A549 (cell line): ENCODE results near the gene PIAS4. TPM values are rescaled to one million over a fixed set of nuclear protein-coding genes. Genes with fewer than 3 reads are reported as not detected.
"Not testable (repeated sequence)": the region's sequence is repeated elsewhere in the genome, so short reads cannot be mapped to it uniquely, and the experiment has no call there.

Source experiments
- ATAC-seq, 2 experiments: fragments of 200-7000 bp in 1 of 2; fragments of >200 bp in 1 of 2; cut with Nextera tagmentation in 1 of 2; cut with Tn5 transposase in 1 of 2; 3 replicates each; pipeline versions ENCODE4 v1.8.0 to v1.9.1; 2018 to 2020; ENCODE audit warnings: mild to moderate bottlenecking in 1 of 2, moderate library complexity in 1 of 2
- CTCF ChIA-PET: fragments of 300-600 bp; sonication (Branson Sonifier 250); formaldehyde crosslinking; extraction: SDS; loops from one replicate; lab custom pipeline; 2021; ENCODE audit warnings: antibody characterized with exemption, inconsistent platforms; lab: Yijun Ruan, JAX
- POLR2A ChIA-PET: fragments of 350-600 bp; formaldehyde crosslinking; extraction: SDS; loops from one replicate; lab custom pipeline; 2021; ENCODE audit warnings: antibody characterized with exemption, inconsistent platforms; lab: Yijun Ruan, JAX
- DNase-seq, 2 experiments: peaks; one replicate each; pipeline versions ENCODE4 v3.0.0 to v3.0.0-alpha.2; 2011 to 2016; ENCODE audit warnings: low read depth in 1 of 2, low spot score in 1 of 2
- FAIRE-seq: peaks from 2 replicates; lab custom pipeline; 2011; peaks lifted over from hg19 to GRCh38; lab: Jason Lieb, UNC
- H3K27ac ChIP-seq, 2 experiments: fragments of >200 bp; sonication (Bioruptor Twin); formaldehyde crosslinking; 3 replicates each; pipeline ENCODE4 v1.5.1; 2016 to 2017
- H3K4me1 ChIP-seq: fragments of >200 bp; sonication (Bioruptor Twin); formaldehyde crosslinking; 3 replicates; pipeline ENCODE4 v1.6.1; 2016
- H3K4me2 ChIP-seq: fragments of >200 bp; sonication (Bioruptor Twin); formaldehyde crosslinking; 3 replicates; pipeline ENCODE4 v1.6.1; 2016
- H3K4me3 ChIP-seq: fragments of >200 bp; sonication (Bioruptor Twin); formaldehyde crosslinking; 3 replicates; pipeline ENCODE4 v1.5.1; 2016
- H3K9me3 ChIP-seq: fragments of >200 bp; sonication (Bioruptor Twin); formaldehyde crosslinking; 3 replicates; pipeline ENCODE4 v1.6.1; 2016
- EHF ChIP-seq: fragments of 250-450 bp; sonication (Bioruptor Pico); IDR thresholded peaks from 2 replicates; pipeline ENCODE4 v1.5.0; 2020; ENCODE audit warnings: mild to moderate bottlenecking
- FOSB ChIP-seq: fragments of 250-450 bp; sonication (Bioruptor Pico); IDR thresholded peaks from 2 replicates; pipeline ENCODE4 v1.5.0; 2020; ENCODE audit warnings: mild to moderate bottlenecking, moderate library complexity
- FOSL2 ChIP-seq, 2 experiments: fragments of 450-650 bp in 1 of 2; fragments of >200 bp in 1 of 2; sonication (Bioruptor Twin) in 1 of 2; formaldehyde crosslinking; IDR thresholded peaks; 2 replicates each; pipeline versions ENCODE4 v1.5.0 to v1.6.1; 2016 to 2020; ENCODE audit warnings: mild to moderate bottlenecking in 1 of 2, moderate library complexity in 1 of 2
- GATA3 ChIP-seq: IDR thresholded peaks from 2 replicates; pipeline ENCODE4 v1.6.1; 2012; ENCODE audit warnings: borderline replicate concordance
- HDAC2 ChIP-seq: fragments of 200-600 bp; sonication (generic); IDR thresholded peaks from 2 replicates; pipeline ENCODE4 v1.6.1; 2016
- HOXB13 ChIP-seq: fragments of 250-450 bp; sonication (Bioruptor Pico); IDR thresholded peaks from 2 replicates; pipeline ENCODE4 v1.5.0; 2020; ENCODE audit warnings: low read depth, mild to moderate bottlenecking, moderate library complexity
- HOXB5 ChIP-seq: fragments of 250-450 bp; sonication (Bioruptor Pico); IDR thresholded peaks from 2 replicates; pipeline ENCODE4 v1.5.0; 2020; ENCODE audit warnings: mild to moderate bottlenecking, moderate library complexity
- JUN ChIP-seq, 2 experiments: fragments of >200 bp; sonication (Bioruptor Twin); formaldehyde crosslinking; IDR thresholded peaks; 2 replicates in 1 of 2; 3 replicates in 1 of 2; pipeline ENCODE4 v1.6.1; 2016 to 2017
- KDM5A ChIP-seq: fragments of 200-600 bp; sonication (generic); IDR thresholded peaks from 2 replicates; pipeline ENCODE4 v1.6.1; 2016; ENCODE audit warnings: antibody characterized with exemption, mild to moderate bottlenecking
- MAFK ChIP-seq: fragments of 450-650 bp; IDR thresholded peaks from 2 replicates; pipeline ENCODE4 v1.6.1; 2014; ENCODE audit not compliant: partially characterized antibody
- NPAS2 ChIP-seq: fragments of 250-450 bp; sonication (Bioruptor Pico); IDR thresholded peaks from 2 replicates; pipeline ENCODE4 v1.8.0; 2022; ENCODE audit warnings: mild to moderate bottlenecking, moderate library complexity, borderline replicate concordance
- POLR2A ChIP-seq: IDR thresholded peaks from 2 replicates; pipeline ENCODE4 v1.6.1; 2012; ENCODE audit warnings: mild to moderate bottlenecking, low read length
- RARB ChIP-seq: fragments of 250-450 bp; sonication (Bioruptor Pico); IDR thresholded peaks from 2 replicates; pipeline ENCODE4 v1.8.0; 2021; ENCODE audit warnings: mild to moderate bottlenecking, moderate library complexity
- RCOR1 ChIP-seq: fragments of 150-350 bp; IDR thresholded peaks from 2 replicates; pipeline ENCODE4 v1.6.1; 2014; ENCODE audit warnings: antibody characterized with exemption, low read length, low read depth
- SREBF2 ChIP-seq: fragments of 450-650 bp; IDR thresholded peaks from 2 replicates; pipeline ENCODE4 v1.6.1; 2014; ENCODE audit warnings: mild to moderate bottlenecking, moderate library complexity
- ZFP36 ChIP-seq: fragments of 450-650 bp; IDR thresholded peaks from 2 replicates; pipeline ENCODE4 v1.6.1; 2014; ENCODE audit warnings: borderline replicate concordance; ENCODE audit not compliant: partially characterized antibody
- WGBS: methylation state at CpG from one replicate; pipeline ENCODE4 v1.1.6; 2017; ENCODE audit errors: missing lambda C conversion rate; 5-methylcytosine and 5-hydroxymethylcytosine counted together
- polyA plus RNA-seq, 4 experiments: library from polyadenylated mRNA; depleted of rRNA in 3 of 4; stranded (reverse); fragments of >200 nt; fragmentation: RNase III in 1 of 4; extraction: RNeasy Plus Mini Kit Qiagen cat#74134 plus additional on column Dnase treatment in 1 of 4; gene quantifications; 2 replicates in 3 of 4; 3 replicates in 1 of 4; pipeline ENCODE4 v1.2.3, GENCODE V29; 2011 to 2017
- TF ChIP-seq, protein P1 (sequence below): IDR thresholded peaks from 2 replicates; pipeline ENCODE4 v1.6.1; 2012
- TF ChIP-seq, protein P2 (sequence below): fragments of 450-650 bp; IDR thresholded peaks from 2 replicates; pipeline ENCODE4 v1.6.1; 2014; ENCODE audit warnings: antibody characterized with exemption
- TF ChIP-seq, protein P3 (sequence below): IDR thresholded peaks from 2 replicates; pipeline ENCODE4 v1.6.1; 2012; ENCODE audit warnings: low read depth, borderline replicate concordance
- TF ChIP-seq, protein P4 (sequence below): fragments of >200 bp; sonication (Bioruptor Twin); formaldehyde crosslinking; IDR thresholded peaks from 3 replicates; pipeline ENCODE4 v1.5.1; 2016
- TF ChIP-seq, protein P5 (sequence below): fragments of 250-450 bp; sonication (Bioruptor Pico); IDR thresholded peaks from 2 replicates; pipeline ENCODE4 v1.5.0; 2020; ENCODE audit warnings: low read depth, mild to moderate bottlenecking, moderate library complexity

PIAS4 gene
- polyA plus RNA-seq, 2 of the 4 experiments (the other 2 are of a cell fraction): 5.2 to 12.8 TPM

DNA sequence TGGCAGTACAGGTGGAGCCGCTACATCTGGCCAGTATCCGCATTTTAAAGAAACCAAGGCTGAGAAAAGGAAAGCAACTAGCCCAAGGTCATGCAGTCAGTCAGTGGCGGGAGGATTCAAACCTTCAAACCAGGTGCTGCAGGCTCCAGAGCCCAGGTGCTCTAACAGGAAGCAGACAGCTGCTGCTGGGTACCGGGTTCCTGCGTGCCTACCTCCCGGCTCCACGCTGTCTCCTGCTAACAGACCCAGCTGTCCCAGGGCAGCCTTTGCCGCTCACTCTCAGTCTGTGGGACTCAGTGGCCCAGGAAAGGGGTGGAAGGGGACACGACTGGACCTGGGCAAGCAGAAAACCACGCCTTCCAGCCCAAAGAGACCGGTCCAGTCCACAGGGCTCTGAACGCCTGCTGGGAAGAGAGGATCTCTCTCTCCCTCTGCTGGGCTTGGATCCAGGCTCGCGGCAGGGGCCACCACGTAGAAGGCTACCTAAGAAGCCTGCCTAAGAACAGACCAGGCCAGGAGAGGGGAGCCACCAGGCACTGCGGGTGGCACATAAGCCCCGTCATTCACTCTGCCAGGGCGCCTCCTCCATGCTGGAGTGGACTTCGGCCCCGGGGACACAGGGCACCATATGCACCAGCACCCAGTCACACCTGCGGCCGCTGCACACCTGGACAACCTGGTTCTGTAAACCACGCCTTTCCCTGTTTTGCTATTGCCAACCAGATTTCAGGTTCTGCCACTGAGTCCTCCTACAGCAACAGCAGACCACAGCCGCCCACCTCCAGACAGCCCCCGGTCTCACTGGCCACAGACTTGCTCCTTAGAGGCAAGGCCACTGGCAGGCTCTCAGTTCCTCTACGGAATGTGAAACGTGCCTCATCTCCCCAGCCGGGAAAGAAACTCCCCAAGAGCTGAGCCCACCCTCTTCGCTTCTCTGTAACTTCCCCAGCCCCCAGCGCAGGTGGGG is 41.2 kb upstream of the PIAS4 start:
- TF ChIP-seq, protein P1, sequence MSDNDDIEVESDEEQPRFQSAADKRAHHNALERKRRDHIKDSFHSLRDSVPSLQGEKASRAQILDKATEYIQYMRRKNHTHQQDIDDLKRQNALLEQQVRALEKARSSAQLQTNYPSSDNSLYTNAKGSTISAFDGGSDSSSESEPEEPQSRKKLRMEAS: no peak
- no peak for TF ChIP-seq HOXB13 (CRISPR knock-in tag)
- TF ChIP-seq, protein P2, sequence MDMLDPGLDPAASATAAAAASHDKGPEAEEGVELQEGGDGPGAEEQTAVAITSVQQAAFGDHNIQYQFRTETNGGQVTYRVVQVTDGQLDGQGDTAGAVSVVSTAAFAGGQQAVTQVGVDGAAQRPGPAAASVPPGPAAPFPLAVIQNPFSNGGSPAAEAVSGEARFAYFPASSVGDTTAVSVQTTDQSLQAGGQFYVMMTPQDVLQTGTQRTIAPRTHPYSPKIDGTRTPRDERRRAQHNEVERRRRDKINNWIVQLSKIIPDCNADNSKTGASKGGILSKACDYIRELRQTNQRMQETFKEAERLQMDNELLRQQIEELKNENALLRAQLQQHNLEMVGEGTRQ: no peak
- no peak for TF ChIP-seq FOSL2 (IDR thresholded peaks at IDR 0.05)
- no peak for TF ChIP-seq FOSL2 (CRISPR knock-in tag; IDR thresholded peaks at IDR 0.05)
- no peak for TF ChIP-seq POLR2A
- no peak for TF ChIP-seq FOSB (CRISPR knock-in tag)
- TF ChIP-seq, protein P3, sequence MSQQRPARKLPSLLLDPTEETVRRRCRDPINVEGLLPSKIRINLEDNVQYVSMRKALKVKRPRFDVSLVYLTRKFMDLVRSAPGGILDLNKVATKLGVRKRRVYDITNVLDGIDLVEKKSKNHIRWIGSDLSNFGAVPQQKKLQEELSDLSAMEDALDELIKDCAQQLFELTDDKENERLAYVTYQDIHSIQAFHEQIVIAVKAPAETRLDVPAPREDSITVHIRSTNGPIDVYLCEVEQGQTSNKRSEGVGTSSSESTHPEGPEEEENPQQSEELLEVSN: no peak
- TF ChIP-seq RCOR1: no peak
- TF ChIP-seq, protein P4, sequence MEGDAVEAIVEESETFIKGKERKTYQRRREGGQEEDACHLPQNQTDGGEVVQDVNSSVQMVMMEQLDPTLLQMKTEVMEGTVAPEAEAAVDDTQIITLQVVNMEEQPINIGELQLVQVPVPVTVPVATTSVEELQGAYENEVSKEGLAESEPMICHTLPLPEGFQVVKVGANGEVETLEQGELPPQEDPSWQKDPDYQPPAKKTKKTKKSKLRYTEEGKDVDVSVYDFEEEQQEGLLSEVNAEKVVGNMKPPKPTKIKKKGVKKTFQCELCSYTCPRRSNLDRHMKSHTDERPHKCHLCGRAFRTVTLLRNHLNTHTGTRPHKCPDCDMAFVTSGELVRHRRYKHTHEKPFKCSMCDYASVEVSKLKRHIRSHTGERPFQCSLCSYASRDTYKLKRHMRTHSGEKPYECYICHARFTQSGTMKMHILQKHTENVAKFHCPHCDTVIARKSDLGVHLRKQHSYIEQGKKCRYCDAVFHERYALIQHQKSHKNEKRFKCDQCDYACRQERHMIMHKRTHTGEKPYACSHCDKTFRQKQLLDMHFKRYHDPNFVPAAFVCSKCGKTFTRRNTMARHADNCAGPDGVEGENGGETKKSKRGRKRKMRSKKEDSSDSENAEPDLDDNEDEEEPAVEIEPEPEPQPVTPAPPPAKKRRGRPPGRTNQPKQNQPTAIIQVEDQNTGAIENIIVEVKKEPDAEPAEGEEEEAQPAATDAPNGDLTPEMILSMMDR: no peak
- TF ChIP-seq MAFK: no peak
- TF ChIP-seq HDAC2: no peak
- TF ChIP-seq SREBF2: no peak
- no peak for TF ChIP-seq NPAS2
- 96% methylated on average over 17 of the region's 30 CpGs for WGBS
- Histone ChIP-seq H3K27ac (peak overlapping the region in 1 of 2 experiments; percentile 28; a peak in 1 of 6 replicates), H3K4me1 (peaks cover 23% of the 10 kb centered on the region), H3K4me2 (no peak overlapping the region), H3K4me3 (no peak overlapping the region), H3K9me3 (no peaks in the 10 kb centered on the region)
- ChIA-PET POLR2A (no interaction called here), CTCF (interaction anchor here (0.9 to 1.5 kb wide), 3 partner anchors 19 to 145 kb away, joined by 3 to 5 read pairs (median 3); partner anchors contain the start of gene EEF2)
- DNase-seq (no peak), FAIRE-seq (no peak), ATAC-seq (no peak)

DNA sequence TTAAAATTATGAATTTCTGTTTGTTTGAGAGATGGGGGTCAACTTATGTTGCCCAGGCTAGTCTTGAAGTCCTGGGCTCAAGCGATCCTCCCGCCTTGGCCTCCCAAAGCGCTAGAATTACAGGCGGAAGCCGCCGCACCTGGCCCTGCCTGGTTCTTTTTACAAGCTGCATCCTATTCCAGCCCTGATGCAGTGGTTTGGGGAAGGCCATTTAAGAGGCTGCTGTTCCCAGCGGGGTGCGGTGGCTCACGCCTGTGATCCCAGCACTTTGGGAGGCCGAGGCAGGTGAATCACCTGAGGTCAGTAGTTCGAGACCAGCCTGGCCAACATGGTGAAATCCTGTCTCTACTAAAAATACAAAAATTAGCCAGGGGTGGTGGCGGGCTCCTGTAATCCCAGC is 39.6 kb upstream of the PIAS4 start:
- not testable (repeated sequence) for DNase-seq, ATAC-seq, FAIRE-seq, H3K9me3 ChIP-seq
- Histone ChIP-seq H3K4me2 (peak overlapping the region; percentile 94), H3K4me3 (peak overlapping the region; percentile 28; the same call in 1 of the 3 replicates), H3K4me1 (peaks cover 23% of the 10 kb centered on the region), H3K27ac (peak overlapping the region; percentile 70 to 98)
- 86% methylated on average over 8 of the region's 12 CpGs for WGBS
- ChIA-PET POLR2A (interaction anchor here (4.7 kb wide), 1 partner anchor 16 kb away, joined by 60 read pairs; the partner anchor contains the start of gene EEF2), CTCF (interaction anchor here (1.0 to 1.5 kb wide), 4 partner anchors 17 to 239 kb away, joined by 3 to 6 read pairs (median 4); partner anchors contain the start of gene EEF2)

DNA sequence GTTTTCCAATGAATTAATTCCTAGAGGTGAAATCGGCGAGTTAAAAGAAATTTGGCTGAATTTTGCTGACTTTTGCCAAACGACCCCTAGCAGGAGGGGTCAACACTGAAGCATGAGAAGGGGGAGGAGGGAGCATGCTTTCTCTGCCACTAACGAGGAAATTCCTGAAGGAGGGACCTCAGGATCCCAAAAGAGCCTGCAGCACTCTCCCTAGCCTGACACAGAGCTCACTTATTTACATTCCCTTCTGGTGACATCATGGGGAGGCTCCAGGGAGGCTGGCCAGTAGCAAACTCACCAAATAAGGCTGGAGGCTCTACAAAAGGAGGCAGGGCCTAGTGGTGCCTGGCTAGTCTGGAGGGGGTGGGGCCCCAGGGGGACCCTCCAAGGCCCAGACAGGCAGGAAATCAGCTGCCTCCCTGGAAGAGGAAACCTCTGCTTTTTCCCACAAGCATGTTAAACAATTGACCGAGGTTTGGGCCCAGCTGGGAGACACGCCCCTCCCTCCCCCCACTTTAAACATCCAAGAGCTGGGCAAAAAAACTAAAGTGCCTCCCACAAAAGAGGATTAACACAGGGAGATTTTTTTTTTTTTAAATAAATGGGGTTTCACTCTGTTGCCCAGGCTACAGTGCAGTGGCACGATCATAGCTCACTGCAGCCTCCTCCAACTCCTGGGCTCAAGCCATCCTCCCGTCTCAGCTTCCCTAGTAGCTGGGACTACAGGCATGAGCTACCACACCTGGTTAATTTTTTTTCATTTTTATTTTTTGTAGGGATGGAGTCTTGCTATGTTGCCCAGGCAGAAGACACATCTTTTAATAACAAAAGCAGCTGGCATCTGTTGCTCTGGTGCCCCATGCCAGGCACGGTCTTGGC is 38.7 kb upstream of the PIAS4 start:
- WGBS: 19% methylated on average over 9 of the region's 9 CpGs
- peak overlapping the region; percentile 94 for H3K4me2 ChIP-seq
- ChIA-PET CTCF (interaction anchor here (0.7 to 4.8 kb wide), 13 partner anchors 11 to 386 kb away, joined by 3 to 16 read pairs (median 3); partner anchors contain the start of gene EEF2), POLR2A (interaction anchor here (0.6 to 4.7 kb wide), 4 partner anchors 10 to 150 kb away, joined by 3 to 60 read pairs (median 4); partner anchors contain the start of gene EEF2)
- H3K27ac ChIP-seq: peak overlapping the region; percentile 88 to 98
- FAIRE-seq: no peak
- ATAC-seq: peak; percentile 58 to 79
- DNase-seq: peak; percentile 81 to 97
- no peaks in the 10 kb centered on the region for H3K9me3 ChIP-seq
- H3K4me3 ChIP-seq: peak overlapping the region; percentile 89
- H3K4me1 ChIP-seq: peaks cover 23% of the 10 kb centered on the region
- TF ChIP-seq KDM5A: no peak
- TF ChIP-seq SREBF2: no peak
- no peak for TF ChIP-seq RARB (CRISPR knock-in tag)
- 0 out of 2 replicates have a peak, but pooled peaks have one; percentile 24 for TF ChIP-seq HOXB5
- peak; percentile 26; the same call in 1 of the 2 replicates for TF ChIP-seq GATA3
- TF ChIP-seq, protein P5, sequence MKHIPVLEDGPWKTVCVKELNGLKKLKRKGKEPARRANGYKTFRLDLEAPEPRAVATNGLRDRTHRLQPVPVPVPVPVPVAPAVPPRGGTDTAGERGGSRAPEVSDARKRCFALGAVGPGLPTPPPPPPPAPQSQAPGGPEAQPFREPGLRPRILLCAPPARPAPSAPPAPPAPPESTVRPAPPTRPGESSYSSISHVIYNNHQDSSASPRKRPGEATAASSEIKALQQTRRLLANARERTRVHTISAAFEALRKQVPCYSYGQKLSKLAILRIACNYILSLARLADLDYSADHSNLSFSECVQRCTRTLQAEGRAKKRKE (CRISPR knock-in tag): no peak
- TF ChIP-seq, protein P1: peak; percentile 54
- TF ChIP-seq, protein P2: no peak
- peak; percentile 35 for TF ChIP-seq MAFK
- TF ChIP-seq EHF (CRISPR knock-in tag): no peak
- no peak for TF ChIP-seq FOSL2 (IDR thresholded peaks at IDR 0.05)
- TF ChIP-seq FOSL2 (CRISPR knock-in tag; IDR thresholded peaks at IDR 0.05): peak; percentile 85
- peak; percentile 86 for TF ChIP-seq ZFP36
- TF ChIP-seq JUN (IDR thresholded peaks at IDR 0.05): peak in 1 of 2 experiments; percentile 24; a peak in 2 of 5 replicates
